ENCODE data around the gene SHOX. TPM values are rescaled to one million over a fixed set of nuclear protein-coding genes. Genes with fewer than 3 reads are reported as not detected.

SHOX gene
- total RNA-seq, 1 donor from 2014 or later: under 0.01 TPM

Other genes with a start within 250 kb of the SHOX start
- 15.4 TPM for gene PPP2R3B, start 243.9 kb upstream of the SHOX start, total RNA-seq

Measured in occipital lobe (tissue), 1 donor.